ENCODE results near the gene LSG1.

The LSG1 gene

DNA sequence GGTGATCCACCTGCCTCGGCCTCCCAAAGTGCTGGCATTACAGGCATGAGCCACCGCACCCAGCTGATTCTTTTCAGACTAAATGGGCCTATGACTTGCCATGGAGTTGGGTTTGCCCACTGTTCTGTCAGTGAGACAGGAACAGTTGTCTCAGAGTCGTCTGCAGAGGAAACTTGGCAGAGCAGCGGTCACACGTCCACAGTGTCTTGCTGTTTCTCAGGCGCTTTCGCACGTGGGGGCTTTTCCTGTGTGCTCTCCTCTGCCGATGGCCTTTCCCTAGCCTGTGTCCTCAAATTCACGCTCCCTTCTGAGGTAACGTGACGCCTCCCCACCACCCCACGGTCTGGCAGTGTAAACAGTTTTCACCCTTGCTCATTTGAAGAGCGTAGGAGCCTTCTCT, 50.0 kb downstream of the LSG1 start:
- H3K36me3 ChIP-seq: peaks cover 4% of the 10 kb centered on the region; the same call in 1 of the 2 replicates
- H3K4me3 ChIP-seq (ENCODE audit: low read depth, low read length): no peak overlapping the region
- no peaks in the 10 kb centered on the region for H3K27me3 ChIP-seq
- no peak for TF ChIP-seq CTCF (IDR thresholded peaks at IDR 0.05; ENCODE audit: low read depth, low read length)
- H3K9me3 ChIP-seq: no peaks in the 10 kb centered on the region
- peaks cover 12% of the 10 kb centered on the region for H3K4me1 ChIP-seq
- DNase-seq: no peak

- no peak for DNase-seq
- H3K36me3 ChIP-seq: no peaks in the 10 kb centered on the region; the same call in 1 of the 2 replicates
Observed at GRCh38 chr3:194620196-194620595, 51.8 kb downstream of the LSG1 start.

GRCh38 chr3:194619741-194620140, 52.2 kb downstream of the LSG1 start:
- H3K27me3 ChIP-seq: no peaks in the 10 kb centered on the region
- H3K36me3 ChIP-seq: no peaks in the 10 kb centered on the region
- no peak for TF ChIP-seq CTCF (IDR thresholded peaks at IDR 0.05; ENCODE audit: low read depth, low read length)
- no peaks in the 10 kb centered on the region for H3K9me3 ChIP-seq
- no peak for DNase-seq
- H3K4me3 ChIP-seq (ENCODE audit: low read depth, low read length): no peak overlapping the region
- H3K4me1 ChIP-seq: peaks cover 12% of the 10 kb centered on the region

More at GRCh38 chr3:194620196-194620595, 51.8 kb downstream of the LSG1 start:
- H3K4me1 ChIP-seq: peaks cover 12% of the 10 kb centered on the region
- no peak overlapping the region for H3K4me3 ChIP-seq (ENCODE audit: low read depth, low read length)
- no peak for TF ChIP-seq CTCF (IDR thresholded peaks at IDR 0.05; ENCODE audit: low read depth, low read length)
- H3K27me3 ChIP-seq: no peaks in the 10 kb centered on the region
- H3K9me3 ChIP-seq: no peaks in the 10 kb centered on the region

DNA sequence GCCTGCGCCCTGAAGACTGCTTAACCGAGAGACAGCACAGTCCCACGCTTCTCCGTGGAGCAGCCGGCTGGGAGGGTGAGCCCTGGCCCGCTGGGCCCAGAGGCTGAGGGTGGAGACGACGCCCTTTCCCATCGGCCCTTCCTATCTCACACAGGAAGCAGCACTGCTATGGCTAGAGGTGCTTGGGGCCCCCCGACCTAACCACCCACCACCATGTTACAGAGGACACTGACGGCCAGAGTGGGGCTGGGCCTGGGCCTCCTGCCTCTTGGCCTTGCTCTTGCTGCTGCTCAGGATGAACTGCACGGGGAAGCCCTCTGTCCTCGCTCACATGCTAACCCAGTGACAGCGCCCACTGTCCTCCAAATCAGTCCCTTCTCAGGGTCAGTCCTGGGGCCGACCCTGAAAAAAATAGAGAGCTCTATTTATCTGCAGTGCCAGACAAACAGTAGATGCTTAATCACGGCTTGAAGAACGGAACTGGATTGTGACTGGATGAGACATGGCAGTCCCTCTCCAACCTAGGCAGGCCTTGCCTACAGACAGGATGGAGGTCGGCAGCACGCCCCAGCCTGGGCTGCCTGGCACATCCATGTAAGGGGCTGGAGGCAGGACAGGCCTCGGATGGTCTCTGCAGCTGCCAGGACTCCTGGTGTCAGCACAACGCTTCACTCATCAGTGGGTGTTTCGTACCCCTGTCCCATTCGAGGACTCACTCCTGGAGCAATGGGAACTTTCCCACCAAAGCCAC, 53.0 kb downstream of the LSG1 start:
- DNase-seq: no peak

GRCh38 chr3:194617827-194618226, 54.2 kb downstream of the LSG1 start:
- TF ChIP-seq CTCF (IDR thresholded peaks at IDR 0.05; ENCODE audit: low read depth, low read length): no peak

More for the DNA sequence above, 53.0 kb downstream of the LSG1 start:
- Histone ChIP-seq H3K9me3 (no peaks in the 10 kb centered on the region), H3K27me3 (no peaks in the 10 kb centered on the region), H3K36me3 (no peaks in the 10 kb centered on the region), H3K4me3 (ENCODE audit: low read depth, low read length) (no peak overlapping the region), H3K4me1 (peaks cover 12% of the 10 kb centered on the region)
- no peak for TF ChIP-seq CTCF (IDR thresholded peaks at IDR 0.05; ENCODE audit: low read depth, low read length)

DNA sequence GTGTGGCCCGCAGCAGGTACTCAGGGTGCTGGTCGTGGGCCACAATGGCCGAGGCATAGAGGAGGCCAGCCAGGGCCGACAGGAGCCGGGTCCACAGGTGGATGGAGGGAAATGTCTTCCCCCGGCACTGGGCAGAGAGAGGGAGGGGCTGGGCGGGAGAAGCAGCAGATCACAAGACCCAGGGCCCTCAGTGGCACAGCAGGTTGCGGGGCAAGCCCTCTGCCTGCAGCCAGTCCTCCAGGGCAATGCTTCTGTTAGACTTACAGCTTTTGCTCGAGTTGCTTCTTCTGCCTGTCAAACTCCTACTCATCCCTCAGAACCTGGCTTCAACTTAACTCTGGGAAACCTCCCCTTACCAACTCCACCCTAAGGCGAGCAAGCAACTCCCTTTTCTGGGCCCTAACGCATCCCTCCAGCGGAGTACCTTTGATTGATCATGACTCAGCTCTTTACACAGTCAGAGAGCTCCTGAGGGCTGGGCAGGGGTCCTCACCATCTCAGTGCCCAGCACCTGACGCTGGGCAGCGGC, 54.8 kb downstream of the LSG1 start:
- Histone ChIP-seq H3K36me3 (no peaks in the 10 kb centered on the region), H3K27me3 (no peaks in the 10 kb centered on the region), H3K4me3 (ENCODE audit: low read depth, low read length) (no peak overlapping the region), H3K4me1 (no peaks in the 10 kb centered on the region; the same call in 1 of the 2 replicates), H3K9me3 (no peaks in the 10 kb centered on the region)
- DNase-seq: no peak
- no peak for TF ChIP-seq CTCF (IDR thresholded peaks at IDR 0.05; ENCODE audit: low read depth, low read length)

More at GRCh38 chr3:194617827-194618226, 54.2 kb downstream of the LSG1 start:
- Histone ChIP-seq H3K4me3 (ENCODE audit: low read depth, low read length) (no peak overlapping the region), H3K36me3 (no peaks in the 10 kb centered on the region), H3K4me1 (no peaks in the 10 kb centered on the region; the same call in none of the 2 replicates), H3K27me3 (no peaks in the 10 kb centered on the region), H3K9me3 (no peaks in the 10 kb centered on the region)
- peak; percentile 43 for DNase-seq
